Activated CD4-positive, alpha-beta T cell treated with anti-CD3 and anti-CD28 coated beads, Interleukin-2, Interleukin-4, amounts not matched to agents 100 ng/mL and 50 ng/mL, durations not matched to agents 16 hours and 8 hours (primary cell): Measurements from ENCODE around the gene CHD9.
A peak's percentile ranks its signal among the peaks of the same experiment; 100 is the strongest.
"Not testable (repeated sequence)": the region's sequence is repeated elsewhere in the genome, so short reads cannot be mapped to it uniquely, and the experiment has no call there.

Experiments used
- DNase-seq: peaks from one replicate; pipeline ENCODE4 v3.0.0-alpha.2; 2020; ENCODE audit warnings: low spot score

The CHD9 gene

DNA sequence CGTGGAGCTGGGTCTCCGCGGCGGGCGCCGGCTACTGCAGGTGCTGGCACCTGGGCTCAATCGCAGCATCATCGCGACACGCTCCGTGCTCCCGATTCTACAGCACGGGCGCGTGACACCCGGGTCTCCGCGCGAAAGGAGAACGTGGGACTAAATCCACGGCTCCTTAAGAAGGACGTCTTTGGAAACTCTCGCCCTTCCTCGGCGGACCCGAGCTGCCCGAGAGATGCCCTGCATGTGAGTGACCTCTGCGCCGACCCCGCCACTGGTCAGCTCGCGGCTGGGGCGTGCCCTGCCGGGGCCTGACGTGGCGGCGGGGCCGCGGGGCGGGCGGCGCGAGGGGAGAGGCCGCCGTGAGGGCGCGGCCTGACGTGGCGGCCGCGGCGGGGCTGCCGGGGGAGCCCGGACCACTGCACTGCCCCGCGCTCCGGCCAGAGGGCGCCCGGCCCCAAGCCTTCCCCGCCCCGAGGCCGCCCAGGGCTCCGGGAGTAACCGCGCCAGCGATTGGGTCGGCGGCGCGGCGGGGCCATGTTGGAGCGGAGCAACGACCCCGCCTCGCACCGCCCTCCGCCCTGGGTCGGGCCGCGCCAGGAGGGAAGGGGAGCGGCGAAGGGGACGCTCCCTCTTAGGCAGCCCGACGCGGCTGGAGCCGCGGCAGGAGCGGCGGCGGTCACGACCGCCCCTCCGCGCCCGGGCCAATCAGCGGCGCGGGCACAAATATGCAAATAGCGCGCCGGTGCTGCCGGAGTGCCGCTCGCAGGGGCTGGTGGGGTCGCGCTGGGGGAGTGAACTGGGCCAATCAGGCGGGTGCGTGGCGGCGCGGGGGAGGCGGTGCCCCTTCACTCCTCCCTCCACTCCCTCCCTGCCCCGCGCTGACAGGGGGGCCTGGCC, 75.6 kb downstream of the CHD9 start:
- DNase-seq = peak; percentile 93

DNA sequence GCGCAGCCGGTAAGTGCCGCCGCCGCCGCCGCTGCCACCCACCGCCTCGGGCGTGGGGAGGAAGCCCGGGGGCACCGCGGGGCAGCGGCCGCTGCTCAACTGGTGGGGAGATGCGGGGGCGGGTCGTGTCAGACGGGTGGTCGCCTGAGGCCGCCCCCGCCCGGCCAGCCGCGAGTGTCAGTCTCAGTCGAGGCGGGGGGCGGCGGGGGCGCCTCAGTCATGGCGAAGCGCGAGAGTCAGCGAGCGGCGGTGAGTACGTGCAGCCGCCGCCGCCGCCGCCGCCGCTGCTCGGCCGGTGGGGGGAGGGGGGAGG, 76.2 kb downstream of the CHD9 start:
- no peak for DNase-seq

DNA sequence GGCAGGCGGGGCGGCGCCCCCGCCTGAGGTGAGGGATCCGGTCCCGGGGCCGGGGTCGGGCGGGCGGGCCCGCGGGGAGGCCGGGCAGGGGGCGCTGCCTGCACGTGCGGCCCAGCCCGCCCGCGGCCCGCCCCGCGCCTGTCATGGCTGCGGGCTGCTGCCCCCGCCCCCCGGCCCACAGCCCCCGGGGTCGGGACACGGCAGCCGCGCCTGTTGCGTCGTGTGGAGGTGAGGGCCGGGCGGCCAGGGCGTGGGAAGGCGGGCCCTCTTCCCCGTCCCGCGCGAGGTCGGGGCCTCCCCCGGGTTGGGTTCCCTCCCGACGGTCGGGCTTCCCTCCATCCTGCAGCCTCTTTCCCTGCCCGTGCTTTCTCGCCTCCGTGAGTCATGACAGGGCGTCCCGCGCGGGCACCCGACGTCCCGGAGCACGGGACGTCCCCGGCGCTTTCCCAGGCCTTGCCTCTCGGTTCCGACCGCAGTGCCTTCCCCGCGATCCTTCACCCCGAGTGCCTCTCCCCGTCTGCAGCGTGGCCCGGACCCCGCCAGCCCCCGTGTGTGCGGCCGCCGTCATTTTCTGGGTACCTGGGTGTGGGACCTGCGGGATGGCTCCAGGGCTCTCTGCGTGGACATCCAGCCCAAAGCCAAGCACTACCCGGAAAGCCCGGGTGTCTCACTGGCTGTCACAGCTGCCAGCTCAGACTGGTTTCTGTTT, 76.7 kb downstream of the CHD9 start:
- peak; percentile 22 for DNase-seq

DNA sequence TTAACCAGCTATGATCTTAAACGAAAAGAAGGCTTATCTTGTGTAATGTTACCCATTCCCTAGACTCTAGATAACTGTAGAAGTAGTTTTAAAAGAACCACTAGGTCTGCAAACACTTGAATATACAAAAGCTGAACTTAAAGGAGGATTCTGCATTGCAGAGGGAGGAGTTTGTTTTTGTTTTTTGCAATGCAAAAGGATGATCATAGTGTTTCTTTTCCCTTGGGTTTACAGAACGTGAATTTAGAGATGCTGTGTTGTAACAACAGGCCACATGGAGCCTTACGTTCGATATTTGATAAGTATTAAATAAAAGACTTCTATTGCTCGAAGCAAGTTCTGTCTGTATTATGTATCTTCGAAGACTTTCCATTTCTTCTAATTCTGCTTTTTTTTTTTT, 77.6 kb downstream of the CHD9 start:
- DNase-seq = no peak

DNA sequence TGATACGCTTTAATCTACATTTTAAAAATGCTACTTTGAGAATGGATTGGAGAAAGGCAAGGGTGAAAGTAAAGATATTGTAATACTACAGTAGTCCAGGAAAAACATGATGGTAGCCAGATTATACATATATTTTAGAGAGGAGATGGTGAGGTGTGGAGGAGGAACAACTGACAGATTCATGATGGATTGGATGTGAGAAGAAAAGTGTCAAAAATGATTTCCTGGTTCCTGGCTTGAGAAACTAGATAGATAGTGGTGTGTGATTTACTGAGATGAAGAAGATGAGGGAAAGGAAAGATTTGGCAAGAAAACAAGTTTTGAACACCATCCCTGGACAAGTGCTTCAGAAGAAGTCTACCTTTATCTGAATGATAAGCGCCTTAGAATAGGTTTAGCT, 80.5 kb downstream of the CHD9 start:
- no peak for DNase-seq

DNA sequence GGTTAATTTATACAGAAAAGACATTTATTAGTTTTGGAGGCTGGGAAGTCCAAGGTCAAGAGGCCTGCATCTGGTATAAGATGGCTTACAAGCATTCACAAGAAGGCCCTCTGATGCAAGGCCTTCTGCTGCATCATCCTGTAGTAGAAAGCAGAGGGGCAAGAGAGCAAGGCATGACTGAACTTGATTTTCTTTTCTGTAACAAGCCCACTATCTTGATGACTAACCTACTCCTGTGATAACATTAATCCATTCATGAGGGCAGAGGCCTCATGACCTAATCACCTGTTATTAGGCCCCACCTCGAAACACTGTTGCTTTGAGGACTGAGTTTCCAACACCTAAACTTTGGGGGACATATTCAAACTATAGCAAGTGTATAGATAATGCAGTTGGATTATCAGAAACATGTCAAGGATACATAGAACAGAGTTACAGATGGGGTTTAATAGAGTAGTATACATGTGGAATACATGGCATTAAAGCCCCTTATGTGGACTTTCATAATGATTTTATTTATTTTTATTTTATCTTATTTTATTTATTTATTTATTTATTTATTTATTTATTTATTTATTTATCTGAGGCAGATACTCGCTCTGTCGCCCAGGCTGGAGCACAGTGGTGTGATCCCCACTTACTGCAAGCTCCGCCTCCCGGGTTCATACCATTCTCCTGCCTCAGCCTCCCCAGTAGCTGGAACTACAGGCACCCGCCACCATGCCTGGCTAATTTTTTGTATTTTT, 88.2 kb downstream of the CHD9 start:
- DNase-seq = no peak

DNA sequence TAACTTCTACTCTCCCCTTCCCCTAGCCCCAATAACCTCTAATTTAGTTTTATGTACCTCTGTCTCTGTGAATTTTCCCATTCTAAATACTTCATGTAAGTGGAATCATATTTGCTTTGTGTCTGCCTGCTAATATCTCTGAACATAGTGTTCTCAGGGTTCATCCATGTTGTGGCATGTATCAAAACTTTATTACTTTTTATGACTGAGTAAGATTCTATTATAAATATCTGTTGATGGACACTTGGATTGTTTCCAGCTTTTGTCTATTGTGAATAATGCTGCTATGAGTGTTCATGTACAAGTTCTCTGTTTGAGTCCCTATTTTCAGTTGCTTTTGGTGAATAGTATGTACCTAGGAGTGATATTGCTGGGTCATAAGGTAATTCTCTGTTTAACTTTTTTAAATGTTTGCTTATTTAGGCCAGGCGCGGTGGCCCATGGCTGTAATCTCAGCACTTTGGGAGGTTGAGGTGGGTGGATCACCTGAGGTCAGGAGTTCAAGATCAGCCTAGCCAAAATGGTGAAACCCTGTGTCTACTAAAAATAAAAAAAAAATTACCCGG, 92.8 kb downstream of the CHD9 start:
- no peak for DNase-seq

DNA sequence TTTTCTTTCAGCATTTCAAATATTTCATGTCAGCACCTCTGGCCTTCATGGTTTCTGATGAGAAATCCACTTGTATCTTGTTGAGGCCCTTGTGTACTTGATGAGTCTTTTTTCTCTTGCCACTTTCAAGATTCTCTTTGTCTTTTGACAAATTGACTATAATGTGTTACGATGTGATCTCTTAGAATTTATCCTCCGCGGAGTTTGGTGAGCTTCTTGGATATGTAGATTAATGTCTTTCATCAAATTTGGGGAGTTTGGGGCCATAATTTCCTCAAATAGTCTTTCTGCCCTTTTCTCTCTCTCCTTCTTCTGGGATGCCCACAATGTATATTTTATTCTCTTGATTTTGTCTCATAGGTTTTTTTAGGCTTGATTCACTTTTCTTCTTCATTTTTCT, 96.0 kb downstream of the CHD9 start:
- DNase-seq = no peak

DNA sequence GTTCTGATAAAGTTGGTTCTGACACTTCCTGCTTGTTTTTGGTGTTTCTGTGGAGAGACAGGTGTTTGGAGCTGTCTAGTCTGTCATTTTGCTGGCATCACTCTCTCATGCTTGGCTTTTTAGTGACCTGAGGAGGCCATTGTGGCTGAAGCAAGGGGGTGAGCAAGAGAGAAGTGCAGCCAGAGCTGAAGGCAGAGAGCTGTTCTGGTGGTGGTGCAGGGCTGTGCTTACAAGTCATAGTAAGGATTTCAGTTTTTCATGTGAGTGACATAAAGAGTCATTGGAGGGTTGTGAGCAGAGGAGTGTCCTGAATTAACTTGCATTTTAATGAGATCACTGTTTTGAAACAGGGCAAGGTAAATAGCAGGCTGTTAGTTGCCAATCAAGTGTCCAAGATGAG, 97.5 kb downstream of the CHD9 start:
- DNase-seq = no peak

DNA sequence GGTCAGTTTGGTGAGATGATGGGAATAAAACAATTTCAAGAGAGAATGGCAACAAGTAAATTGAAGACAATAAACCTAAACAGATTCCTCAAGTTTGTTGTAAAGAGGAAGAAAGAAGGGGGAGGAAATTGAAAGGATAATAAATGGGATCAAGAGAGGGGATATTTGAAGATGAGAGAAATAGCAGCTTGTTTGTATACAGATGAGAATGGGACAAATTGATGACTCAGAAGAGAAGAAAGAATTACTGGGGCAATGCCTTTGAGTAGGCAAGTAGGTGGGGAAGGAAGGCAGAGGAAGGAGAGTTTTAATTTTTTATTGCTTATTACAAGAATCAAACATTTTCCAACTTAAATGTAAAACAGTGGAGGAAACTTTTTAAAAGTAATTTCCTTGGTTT, 98.3 kb downstream of the CHD9 start:
- no peak for DNase-seq

DNA sequence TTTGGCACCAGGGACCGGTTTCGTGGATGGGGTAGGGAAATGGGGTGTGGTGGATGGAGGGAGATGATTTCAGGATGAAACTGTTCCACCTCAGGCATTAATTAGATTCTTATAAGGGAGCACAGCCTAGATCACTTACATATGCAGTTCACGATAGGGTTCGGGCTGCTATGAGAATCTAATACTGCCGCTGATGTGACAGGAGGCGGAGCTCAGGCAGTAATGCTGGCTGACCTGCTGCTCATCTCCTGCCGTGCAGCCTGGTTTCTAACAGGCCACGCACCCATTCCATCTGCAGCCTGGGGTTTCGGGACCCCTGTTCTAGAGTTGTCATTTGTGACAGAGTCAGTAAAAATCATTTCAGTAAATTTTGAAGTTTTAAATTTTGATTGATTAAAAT, 99.7 kb downstream of the CHD9 start:
- DNase-seq = no peak

DNA sequence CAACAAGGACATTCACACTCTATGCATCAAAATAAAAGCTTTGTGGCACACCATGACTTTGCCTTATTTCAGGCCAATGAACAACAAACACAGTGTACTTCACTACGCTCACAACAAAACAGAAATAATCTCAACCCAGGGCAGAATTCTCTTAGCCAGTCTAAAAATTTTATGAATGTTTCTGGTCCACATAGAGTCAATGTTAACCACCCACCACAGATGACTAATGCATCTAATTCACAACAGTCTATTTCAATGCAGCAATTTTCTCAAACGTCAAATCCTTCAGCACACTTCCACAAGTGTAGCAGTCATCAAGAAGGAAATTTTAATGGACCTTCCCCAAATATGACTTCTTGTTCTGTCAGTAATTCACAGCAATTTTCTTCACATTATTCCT, 101.7 kb downstream of the CHD9 start:
- DNase-seq = no peak

DNA sequence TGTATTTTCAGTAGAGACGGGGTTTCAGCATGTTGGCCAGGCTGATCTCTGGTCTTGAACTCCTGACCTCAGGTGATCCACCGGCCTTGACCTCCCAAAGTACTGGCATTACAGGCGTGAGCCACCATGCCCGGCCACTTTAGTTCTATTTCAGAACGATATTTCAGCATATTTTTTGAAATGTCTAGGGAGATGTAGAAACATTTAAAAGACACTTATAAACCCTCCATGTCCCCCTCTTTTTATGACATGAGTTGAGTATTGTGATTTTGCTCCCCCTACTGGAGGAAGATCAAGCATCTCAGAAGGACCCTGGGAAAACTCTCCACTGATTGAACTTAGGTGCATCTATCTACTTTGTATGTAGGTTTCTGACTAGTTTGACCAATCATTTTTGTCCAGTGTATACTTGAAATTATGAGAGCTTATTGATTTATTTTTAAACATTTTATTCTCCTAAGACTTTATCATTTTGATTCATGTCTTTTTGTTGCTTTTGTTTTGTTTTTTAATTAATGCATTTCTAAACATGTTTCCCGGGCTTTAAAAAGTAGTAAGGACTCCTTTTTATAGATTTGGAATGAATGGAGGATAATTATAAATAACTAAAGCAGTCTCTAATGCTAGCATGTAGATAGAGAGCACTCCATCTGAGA, 105.1 kb downstream of the CHD9 start:
- peak; percentile 43 for DNase-seq

DNA sequence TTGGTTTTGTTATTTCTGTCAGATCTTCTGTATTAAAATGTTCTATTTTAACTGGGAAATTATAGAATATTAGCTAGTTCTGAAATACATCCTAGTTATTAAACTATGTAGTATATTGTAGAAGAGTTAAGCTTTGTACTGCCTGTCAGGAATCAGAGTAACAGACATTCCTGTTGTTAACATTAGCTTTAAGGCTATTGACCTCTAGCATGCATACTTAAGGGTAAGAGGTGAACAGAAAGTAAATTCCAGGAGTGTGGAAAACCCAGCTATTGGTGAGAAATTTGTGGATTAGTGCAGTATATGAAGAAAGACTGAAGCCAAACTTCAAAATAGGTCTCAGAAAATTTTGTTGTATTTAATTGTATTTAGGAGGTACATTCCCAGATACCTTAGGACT, 111.3 kb downstream of the CHD9 start:
- DNase-seq = no peak

DNA sequence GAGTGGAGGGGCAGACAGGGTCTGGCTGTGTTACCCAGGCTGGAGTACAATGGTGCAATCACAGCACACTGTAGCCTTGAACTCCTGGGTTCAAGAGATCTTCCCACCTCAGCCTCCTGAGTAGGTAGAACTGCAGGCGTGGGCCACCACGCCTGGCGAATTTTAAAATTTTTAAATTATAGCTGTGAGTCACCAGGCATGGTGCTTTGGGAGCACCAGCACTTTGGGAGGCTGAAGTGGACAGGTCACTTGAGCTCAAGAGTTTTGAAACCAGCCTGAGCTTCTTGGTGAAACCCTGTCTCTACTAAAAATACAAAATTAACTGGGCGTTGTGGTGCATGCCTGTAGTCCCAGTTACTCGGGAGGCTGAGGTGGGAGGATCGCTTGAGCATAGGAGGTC, 114.0 kb downstream of the CHD9 start:
- DNase-seq = no peak

DNA sequence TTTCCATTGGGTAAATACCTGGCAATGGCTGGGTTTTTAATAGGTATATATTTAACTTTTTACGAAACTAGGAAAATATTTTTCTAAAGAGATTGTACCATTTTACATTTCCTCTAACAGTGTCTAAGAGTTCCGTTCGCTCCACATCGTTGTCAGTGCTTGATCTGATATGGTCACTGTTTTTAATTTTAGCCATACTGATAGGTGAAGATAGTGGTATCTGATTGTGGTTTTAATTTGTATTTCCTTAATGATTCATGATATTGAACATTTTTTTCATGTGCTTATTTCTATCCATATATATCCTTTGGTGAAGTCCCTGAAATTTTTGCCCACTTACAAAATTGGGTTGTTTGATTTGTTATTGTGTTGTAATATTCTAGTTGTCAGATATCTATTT, 117.7 kb downstream of the CHD9 start:
- DNase-seq = no peak

DNA sequence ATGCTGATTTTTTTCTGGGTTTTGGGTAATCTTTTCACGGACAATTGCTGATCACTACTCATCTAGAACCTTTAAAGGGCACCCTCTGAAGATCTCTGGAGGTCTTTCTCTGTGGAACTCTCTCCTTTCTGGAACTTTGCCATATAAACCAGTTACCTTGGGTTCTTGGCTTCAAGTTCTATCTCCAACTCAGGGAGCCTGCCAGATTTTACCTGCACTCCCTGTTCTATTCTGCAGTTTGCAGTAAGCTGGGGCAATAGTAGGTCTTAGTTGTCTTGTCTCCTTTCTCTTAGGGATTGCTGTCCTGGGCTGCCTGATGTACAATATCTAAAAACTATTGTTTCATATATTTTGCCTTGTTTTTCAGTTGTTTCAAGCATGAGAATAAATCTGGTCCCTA, 120.3 kb downstream of the CHD9 start:
- no peak for DNase-seq

DNA sequence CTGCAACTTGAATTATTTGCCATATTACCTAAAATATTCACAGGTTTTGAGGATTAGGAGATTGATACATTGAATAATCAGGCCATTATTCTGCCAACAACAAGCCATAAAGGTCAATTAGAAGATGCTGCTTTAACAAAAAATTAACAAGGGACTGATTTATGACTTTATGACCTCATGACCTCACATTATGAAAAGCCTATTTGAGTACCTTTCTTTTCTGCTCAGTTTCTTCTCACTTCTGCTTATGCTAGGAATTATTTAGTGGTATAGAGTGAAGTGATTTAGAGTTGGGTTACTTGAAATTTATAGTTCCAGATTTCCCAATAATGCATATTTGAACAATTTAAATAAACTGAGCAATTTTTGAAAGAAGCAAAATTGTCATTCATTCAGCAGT, 121.6 kb downstream of the CHD9 start:
- DNase-seq = no peak

DNA sequence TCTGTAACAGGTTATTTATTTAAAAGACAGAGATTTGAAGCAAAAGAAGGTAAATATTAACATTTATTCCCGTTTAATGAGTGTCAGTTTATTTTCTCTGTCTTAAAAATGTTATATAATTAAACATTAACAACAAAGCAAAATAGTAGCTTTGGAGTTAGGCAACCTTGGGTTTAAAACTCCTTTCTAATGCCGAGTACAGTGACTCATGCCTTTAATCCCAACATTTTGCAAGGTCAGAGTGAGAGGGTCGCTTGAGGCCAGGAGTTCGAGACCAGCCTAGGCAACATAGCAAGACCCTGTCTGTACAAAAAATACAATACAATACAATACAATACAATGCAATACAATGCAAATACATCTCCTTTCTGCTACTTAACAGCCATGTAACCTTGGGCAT, 128.7 kb downstream of the CHD9 start:
- no peak for DNase-seq

DNA sequence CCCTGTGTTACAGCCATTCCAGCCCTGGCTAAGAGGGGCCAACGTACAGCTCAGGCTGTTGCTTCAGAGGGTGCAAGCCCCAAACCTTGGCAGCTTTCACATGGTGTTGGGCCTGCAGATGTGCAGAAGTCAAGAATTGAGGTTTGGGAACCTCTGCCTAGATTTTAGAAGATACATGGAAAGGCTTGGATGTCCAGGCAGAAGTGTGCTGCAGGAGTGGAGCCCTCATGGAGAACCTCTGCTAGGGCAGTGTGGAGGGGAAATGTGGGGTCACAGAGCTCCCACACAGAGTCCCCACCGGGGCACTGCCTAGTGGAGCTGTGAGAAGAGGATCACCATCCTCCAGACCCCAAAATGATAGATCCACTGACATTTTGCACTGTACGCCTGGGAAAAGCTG, 130.9 kb downstream of the CHD9 start:
- not testable (repeated sequence) for DNase-seq

DNA sequence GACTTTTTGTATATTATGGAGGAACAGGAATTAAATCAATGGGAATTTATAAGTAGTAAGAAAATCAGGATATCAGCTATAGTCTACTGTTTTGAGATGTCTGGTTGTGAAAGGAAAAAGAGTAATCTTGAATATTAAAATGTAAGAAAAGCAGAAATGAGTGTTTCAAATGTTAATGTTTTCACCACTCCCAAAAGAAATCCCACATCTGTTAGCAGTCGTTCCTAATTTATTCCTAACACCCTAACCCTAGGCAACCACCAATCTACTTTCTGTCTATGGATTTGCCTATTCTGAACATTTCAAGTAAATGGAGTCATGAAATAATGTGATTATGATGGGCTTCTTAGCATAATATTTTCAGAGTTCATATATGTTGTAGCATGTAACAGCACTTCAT, 133.0 kb downstream of the CHD9 start:
- DNase-seq = no peak

DNA sequence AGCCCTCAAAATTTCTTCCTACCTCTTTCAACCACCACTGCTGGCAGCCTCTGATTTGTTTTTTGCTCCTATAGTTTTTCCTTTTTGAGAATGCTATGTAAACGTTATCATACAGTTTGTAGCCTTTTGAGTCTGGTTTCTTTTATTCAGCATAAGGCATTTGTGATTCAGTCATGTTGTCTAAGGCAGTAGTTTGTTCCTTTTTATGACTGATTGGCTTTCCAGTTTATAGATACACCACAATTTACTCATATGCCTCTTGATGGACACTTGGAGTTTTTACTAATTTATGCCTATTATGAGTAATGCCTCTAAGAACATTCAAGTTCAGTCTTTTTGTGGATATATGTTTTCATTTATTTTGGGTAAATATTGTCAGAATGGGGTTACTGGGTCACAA, 136.6 kb downstream of the CHD9 start:
- no peak for DNase-seq
